ENCODE data around the gene SEMA7A.

The SEMA7A gene

DNA sequence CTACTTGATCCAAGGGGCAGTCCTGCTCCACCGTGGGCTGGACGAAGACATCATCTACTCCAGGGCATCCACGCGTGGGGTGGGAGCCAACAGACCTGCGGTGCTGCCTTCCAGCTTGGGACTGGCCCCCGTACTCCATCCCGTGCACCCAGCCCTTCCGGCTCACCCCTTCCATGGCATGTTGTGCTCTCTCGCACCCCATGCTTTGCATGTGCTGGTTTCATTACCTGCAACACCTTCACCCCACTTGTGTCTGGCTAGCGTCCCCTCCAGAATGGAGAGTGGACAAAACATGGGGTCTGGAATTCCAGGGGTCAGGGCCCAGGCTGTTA lies 30.2 kb downstream of the SEMA7A start:
- Histone ChIP-seq H3K4me3 (ENCODE audit: low read length) (no peak overlapping the region), H3K4me2 (ENCODE audit: low read depth, low read length) (peak overlapping the region; percentile 50; the same call in 1 of the 2 replicates)

DNA sequence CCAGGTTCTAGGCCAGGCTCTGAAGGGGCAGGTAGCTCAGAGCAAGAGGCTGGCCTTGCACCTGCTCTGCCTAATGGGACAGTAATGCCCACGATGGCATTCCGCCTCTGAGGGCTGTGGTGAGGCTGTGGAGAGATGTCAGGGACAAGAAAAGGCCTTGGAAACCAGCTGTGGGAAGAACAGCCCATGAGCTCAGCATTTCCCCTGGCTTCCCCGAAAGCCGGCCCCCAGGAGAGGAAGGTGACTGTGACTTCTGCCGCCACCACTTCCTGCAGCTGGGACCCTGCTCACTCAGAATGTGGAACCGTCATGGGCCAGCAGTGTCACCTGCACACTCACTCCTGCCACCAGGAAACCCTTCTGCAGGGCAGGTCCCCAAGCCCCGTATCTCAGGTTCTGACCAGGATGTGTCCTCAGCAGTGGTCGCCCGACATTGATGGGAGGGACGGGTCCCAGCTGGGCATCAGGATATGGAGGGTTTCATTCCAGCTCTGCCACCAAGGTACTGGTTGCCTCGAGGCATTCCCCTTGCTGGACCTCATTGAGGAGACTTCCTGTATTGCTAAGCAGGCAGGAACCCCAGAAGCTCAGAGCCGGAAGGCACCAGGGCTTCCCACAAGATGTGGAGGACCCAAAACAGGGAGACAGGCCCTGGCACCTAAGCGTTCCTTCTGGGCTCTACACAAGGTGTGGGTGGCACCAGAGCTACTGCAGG lies 30.7 kb downstream of the SEMA7A start:
- peak overlapping the region; percentile 42 for H3K9ac ChIP-seq (ENCODE audit: low read length)
- peaks cover 34% of the 10 kb centered on the region for H3F3A ChIP-seq (ENCODE audit: insufficient read depth, low read length)
- TF ChIP-seq, protein P1, sequence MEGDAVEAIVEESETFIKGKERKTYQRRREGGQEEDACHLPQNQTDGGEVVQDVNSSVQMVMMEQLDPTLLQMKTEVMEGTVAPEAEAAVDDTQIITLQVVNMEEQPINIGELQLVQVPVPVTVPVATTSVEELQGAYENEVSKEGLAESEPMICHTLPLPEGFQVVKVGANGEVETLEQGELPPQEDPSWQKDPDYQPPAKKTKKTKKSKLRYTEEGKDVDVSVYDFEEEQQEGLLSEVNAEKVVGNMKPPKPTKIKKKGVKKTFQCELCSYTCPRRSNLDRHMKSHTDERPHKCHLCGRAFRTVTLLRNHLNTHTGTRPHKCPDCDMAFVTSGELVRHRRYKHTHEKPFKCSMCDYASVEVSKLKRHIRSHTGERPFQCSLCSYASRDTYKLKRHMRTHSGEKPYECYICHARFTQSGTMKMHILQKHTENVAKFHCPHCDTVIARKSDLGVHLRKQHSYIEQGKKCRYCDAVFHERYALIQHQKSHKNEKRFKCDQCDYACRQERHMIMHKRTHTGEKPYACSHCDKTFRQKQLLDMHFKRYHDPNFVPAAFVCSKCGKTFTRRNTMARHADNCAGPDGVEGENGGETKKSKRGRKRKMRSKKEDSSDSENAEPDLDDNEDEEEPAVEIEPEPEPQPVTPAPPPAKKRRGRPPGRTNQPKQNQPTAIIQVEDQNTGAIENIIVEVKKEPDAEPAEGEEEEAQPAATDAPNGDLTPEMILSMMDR (IDR thresholded peaks at IDR 0.05; ENCODE audit: low read length) = no peak
- TF ChIP-seq EZH2 (optimal IDR thresholded peaks at IDR 0.05; ENCODE audit: low read depth, low read length) (no peak), EZH2phosphoT487 (IDR thresholded peaks at IDR 0.05; ENCODE audit: low read length) (no peak)
- H3K9me2 ChIP-seq (replicated peaks; ENCODE audit: insufficient read depth, low read length) = no peaks in the 10 kb centered on the region
- no peaks in the 10 kb centered on the region for H3K36me3 ChIP-seq (replicated peaks; ENCODE audit: insufficient read depth, low read length)
- peak overlapping the region; percentile 95 for H3K27ac ChIP-seq (ENCODE audit: low read length)
- no peaks in the 10 kb centered on the region for H4K20me1 ChIP-seq (ENCODE audit: insufficient read depth, low read length)
- H3K4me3 ChIP-seq (ENCODE audit: low read length) = no peak overlapping the region
- H2AFZ ChIP-seq (ENCODE audit: low read length) = peak overlapping the region; percentile 69
- peak overlapping the region; percentile 50 for H3K4me2 ChIP-seq (ENCODE audit: low read depth, low read length)
- H3K9me3 ChIP-seq (replicated peaks; ENCODE audit: insufficient read depth, low read length) = no peaks in the 10 kb centered on the region
- H3K27me3 ChIP-seq (replicated peaks; ENCODE audit: insufficient read depth, low read length) = no peaks in the 10 kb centered on the region
- peaks cover 47% of the 10 kb centered on the region for H3K4me1 ChIP-seq (ENCODE audit: low read length)
- DNase-seq = peak; percentile 70
- no peaks in the 10 kb centered on the region for H3K79me2 ChIP-seq (ENCODE audit: low read length)

More for the DNA sequence above, 30.2 kb downstream of the SEMA7A start:
- Histone ChIP-seq H3K36me3 (replicated peaks; ENCODE audit: insufficient read depth, low read length) (no peaks in the 10 kb centered on the region), H3K9me2 (replicated peaks; ENCODE audit: insufficient read depth, low read length) (no peaks in the 10 kb centered on the region), H3K9me3 (replicated peaks; ENCODE audit: insufficient read depth, low read length) (no peaks in the 10 kb centered on the region), H3K79me2 (ENCODE audit: low read length) (no peaks in the 10 kb centered on the region), H3K27me3 (replicated peaks; ENCODE audit: insufficient read depth, low read length) (no peaks in the 10 kb centered on the region), H3K4me1 (ENCODE audit: low read length) (peaks cover 44% of the 10 kb centered on the region), H3K27ac (ENCODE audit: low read length) (peak overlapping the region; percentile 95; the same call in 1 of the 2 replicates), H3K9ac (ENCODE audit: low read length) (no peak overlapping the region; the same call in 1 of the 2 replicates), H2AFZ (ENCODE audit: low read length) (peak overlapping the region; percentile 69), H3F3A (ENCODE audit: insufficient read depth, low read length) (peaks cover 34% of the 10 kb centered on the region), H4K20me1 (ENCODE audit: insufficient read depth, low read length) (no peaks in the 10 kb centered on the region)
- TF ChIP-seq EZH2phosphoT487 (IDR thresholded peaks at IDR 0.05; ENCODE audit: low read length) = no peak
- no peak for TF ChIP-seq EZH2 (optimal IDR thresholded peaks at IDR 0.05; ENCODE audit: low read depth, low read length)
- TF ChIP-seq, protein P1 (IDR thresholded peaks at IDR 0.05; ENCODE audit: low read length) = no peak
- DNase-seq = no peak

DNA sequence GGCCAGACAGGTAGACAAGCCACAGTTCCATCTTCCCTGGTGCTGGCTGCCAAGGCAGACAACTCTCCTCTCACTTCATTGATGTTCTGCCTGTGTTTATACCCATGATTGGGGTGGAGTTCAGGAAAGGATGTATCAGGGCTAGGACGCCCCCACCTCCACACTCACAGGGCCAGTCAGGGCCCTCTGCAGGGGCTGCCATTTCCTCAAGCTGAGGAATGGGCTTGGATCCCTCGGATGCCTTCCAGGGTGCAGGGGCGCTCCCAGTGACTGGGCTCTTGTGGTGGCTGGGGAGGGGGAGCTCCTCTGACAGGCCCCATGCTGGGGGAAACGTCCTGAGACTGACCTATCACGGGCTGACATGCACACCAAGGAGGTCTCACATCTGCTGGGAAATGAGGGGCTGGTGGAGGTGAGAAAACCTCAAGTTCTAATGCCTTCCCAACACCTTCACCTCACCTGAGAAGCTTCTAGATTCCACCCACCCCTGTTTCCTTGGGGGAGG lies 31.4 kb downstream of the SEMA7A start:
- Histone ChIP-seq H3K79me2 (ENCODE audit: low read length) (no peaks in the 10 kb centered on the region), H3K4me3 (ENCODE audit: low read length) (no peak overlapping the region), H3K36me3 (replicated peaks; ENCODE audit: insufficient read depth, low read length) (no peaks in the 10 kb centered on the region), H3K27me3 (replicated peaks; ENCODE audit: insufficient read depth, low read length) (no peaks in the 10 kb centered on the region), H3K27ac (ENCODE audit: low read length) (peak overlapping the region; percentile 95), H3F3A (ENCODE audit: insufficient read depth, low read length) (peaks cover 34% of the 10 kb centered on the region), H4K20me1 (ENCODE audit: insufficient read depth, low read length) (no peaks in the 10 kb centered on the region), H3K9me2 (replicated peaks; ENCODE audit: insufficient read depth, low read length) (no peaks in the 10 kb centered on the region), H3K9me3 (replicated peaks; ENCODE audit: insufficient read depth, low read length) (no peaks in the 10 kb centered on the region), H3K9ac (ENCODE audit: low read length) (peak overlapping the region; percentile 42), H3K4me1 (ENCODE audit: low read length) (peaks cover 54% of the 10 kb centered on the region), H2AFZ (ENCODE audit: low read length) (peak overlapping the region; percentile 69), H3K4me2 (ENCODE audit: low read depth, low read length) (peak overlapping the region; percentile 50)
- TF ChIP-seq, protein P1 (IDR thresholded peaks at IDR 0.05; ENCODE audit: low read length) = no peak
- TF ChIP-seq EZH2phosphoT487 (IDR thresholded peaks at IDR 0.05; ENCODE audit: low read length) = no peak
- no peak for TF ChIP-seq EZH2 (optimal IDR thresholded peaks at IDR 0.05; ENCODE audit: low read depth, low read length)
- peak; percentile 5 for DNase-seq
